GM23338 (cell line): ENCODE results near the gene WWOX. TPM values are rescaled to one million over a fixed set of nuclear protein-coding genes. Genes with fewer than 3 reads are reported as not detected.

Experiments
- ATAC-seq: fragments of 200-7000 bp; cut with Tn5 transposase; 3 replicates; pipeline ENCODE4 v1.9.1; 2020
- DNase-seq: peaks from one replicate; pipeline ENCODE4 v3.0.0-alpha.2; 2015; ENCODE audit warnings: low spot score
- H2AFZ ChIP-seq: fragments of 200-600 bp; sonication (generic); 2 replicates; pipeline ENCODE4 v1.8.0; 2016; ENCODE audit warnings: antibody characterized with exemption, mild to moderate bottlenecking, moderate library complexity
- H3F3A ChIP-seq: fragments of 200-600 bp; sonication (generic); replicated peaks from 2 replicates; pipeline ENCODE4 v1.8.0; 2017; ENCODE audit warnings: antibody characterized with exemption, mixed run types, low read depth
- H3K27ac ChIP-seq: fragments of 200-600 bp; sonication (generic); 2 replicates; pipeline ENCODE4 v1.6.1; 2016; ENCODE audit warnings: low read depth
- H3K27me3 ChIP-seq: fragments of 200-600 bp; sonication (generic); 2 replicates; pipeline ENCODE4 v1.8.0; 2016; ENCODE audit warnings: mild to moderate bottlenecking, mixed run types, moderate library complexity; ENCODE audit not compliant: insufficient read depth
- H3K36me3 ChIP-seq: fragments of 200-600 bp; sonication (generic); 2 replicates; pipeline ENCODE4 v1.8.0; 2016; ENCODE audit warnings: mild to moderate bottlenecking; ENCODE audit not compliant: insufficient read depth
- H3K4me1 ChIP-seq: fragments of 200-600 bp; sonication (generic); 2 replicates; pipeline ENCODE4 v1.8.0; 2016; ENCODE audit warnings: mild to moderate bottlenecking, moderate library complexity; ENCODE audit not compliant: insufficient read depth
- H3K4me2 ChIP-seq: fragments of 200-600 bp; sonication (generic); 2 replicates; pipeline ENCODE4 v1.7.1; 2017; ENCODE audit warnings: mixed run types
- H3K4me3 ChIP-seq: fragments of 200-600 bp; sonication (generic); 2 replicates; pipeline ENCODE4 v1.6.1; 2016; ENCODE audit warnings: mixed run types
- H3K79me2 ChIP-seq: fragments of 200-600 bp; sonication (generic); replicated peaks from 2 replicates; pipeline ENCODE4 v1.8.0; 2017; ENCODE audit warnings: mild to moderate bottlenecking; ENCODE audit not compliant: insufficient read depth
- H3K9me2 ChIP-seq: fragments of 200-600 bp; sonication (generic); 2 replicates; pipeline ENCODE4 v1.8.0; 2017; ENCODE audit not compliant: insufficient read depth
- H4K20me1 ChIP-seq: fragments of 200-600 bp; sonication (generic); replicated peaks from 2 replicates; pipeline ENCODE4 v1.8.0; 2017; ENCODE audit warnings: mild to moderate bottlenecking; ENCODE audit not compliant: insufficient read depth
- H3K27ac Mint-ChIP-seq: 2 replicates; pipeline ENCODE4 v1.8.0; 2020; ENCODE audit warnings: inconsistent platforms, mild to moderate bottlenecking, moderate library complexity, mixed read lengths
- H3K27me3 Mint-ChIP-seq: 3 replicates; pipeline ENCODE4 v1.8.0; 2022; ENCODE audit warnings: low read depth, mild to moderate bottlenecking, moderate library complexity, mixed read lengths, inconsistent platforms; ENCODE audit not compliant: insufficient read depth, poor library complexity
- H3K36me3 Mint-ChIP-seq: 3 replicates; pipeline ENCODE4 v1.8.0; 2021; ENCODE audit warnings: low read depth, mild to moderate bottlenecking, inconsistent platforms, moderate library complexity, mixed read lengths
- H3K4me1 Mint-ChIP-seq: 3 replicates; pipeline ENCODE4 v1.8.0; 2020; ENCODE audit warnings: mild to moderate bottlenecking, inconsistent platforms, mixed read lengths
- H3K4me3 Mint-ChIP-seq: 3 replicates; pipeline ENCODE4 v1.8.0; 2021; ENCODE audit warnings: moderate library complexity, mild to moderate bottlenecking, inconsistent platforms, mixed read lengths
- H3K9me3 Mint-ChIP-seq: 3 replicates; pipeline ENCODE4 v1.8.0; 2020; ENCODE audit warnings: moderate library complexity, mild to moderate bottlenecking, inconsistent platforms, mixed read lengths
- CREB1 ChIP-seq: fragments of 250-450 bp; sonication (Bioruptor Pico); IDR thresholded peaks from 2 replicates; pipeline ENCODE4 v1.5.0; 2020; ENCODE audit warnings: low read depth, mild to moderate bottlenecking, moderate library complexity
- CTCF ChIP-seq, 2 experiments: fragments of 200-600 bp in 1 of 2; sonication (generic) in 1 of 2; conservative IDR thresholded peaks; 2 replicates each; pipeline versions ENCODE4 v1.5.1 to v1.6.1; 2016 to 2017; ENCODE audit warnings: antibody characterized with exemption in 2 of 2, low read depth in 2 of 2, mild to moderate bottlenecking in 2 of 2, moderate library complexity in 1 of 2
- ETS1 ChIP-seq: IDR thresholded peaks from 2 replicates; pipeline ENCODE4 v1.6.1; 2016; ENCODE audit warnings: antibody characterized with exemption
- EZH2 ChIP-seq: fragments of 200-600 bp; sonication (generic); IDR thresholded peaks from one replicate; pipeline ENCODE4 v1.8.0; 2017; ENCODE audit warnings: antibody characterized with exemption, mild to moderate bottlenecking, low read depth; ENCODE audit not compliant: unreplicated experiment
- EZH2phosphoT487 ChIP-seq: fragments of 200-600 bp; sonication (generic); IDR thresholded peaks from one replicate; pipeline ENCODE4 v1.8.1; 2018; ENCODE audit warnings: antibody characterized with exemption; ENCODE audit not compliant: unreplicated experiment
- JUNB ChIP-seq: IDR thresholded peaks from one replicate; pipeline ENCODE4 v1.6.1; 2016; ENCODE audit warnings: antibody characterized with exemption; ENCODE audit not compliant: unreplicated experiment
- NANOG ChIP-seq: IDR thresholded peaks from 2 replicates; pipeline ENCODE4 v1.6.1; 2016; ENCODE audit warnings: antibody characterized with exemption, borderline replicate concordance
- POLR2AphosphoS5 ChIP-seq: IDR thresholded peaks from 2 replicates; pipeline ENCODE4 v1.6.1; 2016; ENCODE audit warnings: antibody characterized with exemption, low read depth
- STAT1 ChIP-seq: IDR thresholded peaks from one replicate; pipeline ENCODE4 v1.6.1; 2016; ENCODE audit warnings: antibody characterized with exemption; ENCODE audit not compliant: unreplicated experiment
- ZNF331 ChIP-seq: fragments of 250-450 bp; sonication (Bioruptor Pico); IDR thresholded peaks from 2 replicates; pipeline ENCODE4 v1.5.0; 2020; ENCODE audit warnings: low read depth, mild to moderate bottlenecking, moderate library complexity
- polyA plus RNA-seq: library from polyadenylated mRNA; unstranded; fragments of >200 nt; fragmentation: Nextera tagmentation; extraction: Ambion mirVana; gene quantifications from 2 replicates; pipeline ENCODE4 v1.2.1, GENCODE V29; 2016
- total RNA-seq: library from RNA; depleted of rRNA; stranded (reverse); fragments of >200 nt; shearing (Covaris generic); gene quantifications from 2 replicates; pipeline ENCODE4 v1.2.3, GENCODE V29; 2014
- TF ChIP-seq, protein P1 (sequence below): fragments of 250-450 bp; sonication (Bioruptor Pico); IDR thresholded peaks from 2 replicates; pipeline ENCODE4 v1.5.0; 2020; ENCODE audit warnings: mild to moderate bottlenecking, moderate library complexity

The WWOX gene
- total and polyA plus RNA-seq, 2 experiments from 2014 or later: 10.0 to 19.3 TPM

- DNase-seq (no peak), ATAC-seq (no peak)
- H3K4me2 ChIP-seq: no peak overlapping the region
- H3K27ac ChIP-seq: no peak overlapping the region
- H3K27me3 ChIP-seq: no peaks in the 10 kb centered on the region
- no peak overlapping the region for H3K4me3 Mint-ChIP-seq
- peaks cover 5% of the 10 kb centered on the region; the same call in 1 of the 2 replicates for H3K4me1 ChIP-seq
- H3F3A ChIP-seq: no peaks in the 10 kb centered on the region
- peaks cover 3% of the 10 kb centered on the region for H3K27me3 Mint-ChIP-seq
- H3K4me3 ChIP-seq: no peak overlapping the region
- H3K4me1 Mint-ChIP-seq: peaks cover 10% of the 10 kb centered on the region; the same call in 2 of the 3 replicates
- H3K79me2 ChIP-seq: no peaks in the 10 kb centered on the region
- H3K36me3 ChIP-seq: no peaks in the 10 kb centered on the region
- peaks cover 3% of the 10 kb centered on the region; the same call in 1 of the 2 replicates for H3K9me2 ChIP-seq
- H2AFZ ChIP-seq: no peak overlapping the region
- no peaks in the 10 kb centered on the region for H4K20me1 ChIP-seq
- no peak for TF ChIP-seq CTCF (conservative IDR thresholded peaks at IDR 0.05; ENCODE audit: low read depth in 2 of 2)
- no peak overlapping the region for H3K27ac Mint-ChIP-seq
- H3K9me3 Mint-ChIP-seq: no peaks in the 10 kb centered on the region; the same call in 2 of the 3 replicates
- no peaks in the 10 kb centered on the region for H3K36me3 Mint-ChIP-seq
Measured at GRCh38 chr16:78764478-78764877, 665.0 kb downstream of the WWOX start.

GRCh38 chr16:78768226-78768625, 668.8 kb downstream of the WWOX start:
- H3K4me3 Mint-ChIP-seq: no peak overlapping the region
- H3K79me2 ChIP-seq: no peaks in the 10 kb centered on the region
- H3K4me1 ChIP-seq: no peaks in the 10 kb centered on the region; the same call in 1 of the 2 replicates
- no peaks in the 10 kb centered on the region for H3F3A ChIP-seq
- no peak overlapping the region for H2AFZ ChIP-seq
- H3K27me3 ChIP-seq: no peaks in the 10 kb centered on the region
- ATAC-seq (no peak), DNase-seq (no peak)
- H3K4me1 Mint-ChIP-seq: peaks cover 6% of the 10 kb centered on the region; the same call in 2 of the 3 replicates
- H3K27ac ChIP-seq: no peak overlapping the region
- H3K9me2 ChIP-seq: peaks cover 7% of the 10 kb centered on the region; the same call in 1 of the 2 replicates
- H4K20me1 ChIP-seq: no peaks in the 10 kb centered on the region
- H3K36me3 ChIP-seq: no peaks in the 10 kb centered on the region
- no peak overlapping the region for H3K4me3 ChIP-seq
- H3K9me3 Mint-ChIP-seq: peaks cover 5% of the 10 kb centered on the region; the same call in 2 of the 3 replicates
- peaks cover 3% of the 10 kb centered on the region for H3K27me3 Mint-ChIP-seq
- no peak overlapping the region for H3K4me2 ChIP-seq
- H3K36me3 Mint-ChIP-seq: peaks cover 2% of the 10 kb centered on the region; the same call in 1 of the 3 replicates
- TF ChIP-seq, protein P1, sequence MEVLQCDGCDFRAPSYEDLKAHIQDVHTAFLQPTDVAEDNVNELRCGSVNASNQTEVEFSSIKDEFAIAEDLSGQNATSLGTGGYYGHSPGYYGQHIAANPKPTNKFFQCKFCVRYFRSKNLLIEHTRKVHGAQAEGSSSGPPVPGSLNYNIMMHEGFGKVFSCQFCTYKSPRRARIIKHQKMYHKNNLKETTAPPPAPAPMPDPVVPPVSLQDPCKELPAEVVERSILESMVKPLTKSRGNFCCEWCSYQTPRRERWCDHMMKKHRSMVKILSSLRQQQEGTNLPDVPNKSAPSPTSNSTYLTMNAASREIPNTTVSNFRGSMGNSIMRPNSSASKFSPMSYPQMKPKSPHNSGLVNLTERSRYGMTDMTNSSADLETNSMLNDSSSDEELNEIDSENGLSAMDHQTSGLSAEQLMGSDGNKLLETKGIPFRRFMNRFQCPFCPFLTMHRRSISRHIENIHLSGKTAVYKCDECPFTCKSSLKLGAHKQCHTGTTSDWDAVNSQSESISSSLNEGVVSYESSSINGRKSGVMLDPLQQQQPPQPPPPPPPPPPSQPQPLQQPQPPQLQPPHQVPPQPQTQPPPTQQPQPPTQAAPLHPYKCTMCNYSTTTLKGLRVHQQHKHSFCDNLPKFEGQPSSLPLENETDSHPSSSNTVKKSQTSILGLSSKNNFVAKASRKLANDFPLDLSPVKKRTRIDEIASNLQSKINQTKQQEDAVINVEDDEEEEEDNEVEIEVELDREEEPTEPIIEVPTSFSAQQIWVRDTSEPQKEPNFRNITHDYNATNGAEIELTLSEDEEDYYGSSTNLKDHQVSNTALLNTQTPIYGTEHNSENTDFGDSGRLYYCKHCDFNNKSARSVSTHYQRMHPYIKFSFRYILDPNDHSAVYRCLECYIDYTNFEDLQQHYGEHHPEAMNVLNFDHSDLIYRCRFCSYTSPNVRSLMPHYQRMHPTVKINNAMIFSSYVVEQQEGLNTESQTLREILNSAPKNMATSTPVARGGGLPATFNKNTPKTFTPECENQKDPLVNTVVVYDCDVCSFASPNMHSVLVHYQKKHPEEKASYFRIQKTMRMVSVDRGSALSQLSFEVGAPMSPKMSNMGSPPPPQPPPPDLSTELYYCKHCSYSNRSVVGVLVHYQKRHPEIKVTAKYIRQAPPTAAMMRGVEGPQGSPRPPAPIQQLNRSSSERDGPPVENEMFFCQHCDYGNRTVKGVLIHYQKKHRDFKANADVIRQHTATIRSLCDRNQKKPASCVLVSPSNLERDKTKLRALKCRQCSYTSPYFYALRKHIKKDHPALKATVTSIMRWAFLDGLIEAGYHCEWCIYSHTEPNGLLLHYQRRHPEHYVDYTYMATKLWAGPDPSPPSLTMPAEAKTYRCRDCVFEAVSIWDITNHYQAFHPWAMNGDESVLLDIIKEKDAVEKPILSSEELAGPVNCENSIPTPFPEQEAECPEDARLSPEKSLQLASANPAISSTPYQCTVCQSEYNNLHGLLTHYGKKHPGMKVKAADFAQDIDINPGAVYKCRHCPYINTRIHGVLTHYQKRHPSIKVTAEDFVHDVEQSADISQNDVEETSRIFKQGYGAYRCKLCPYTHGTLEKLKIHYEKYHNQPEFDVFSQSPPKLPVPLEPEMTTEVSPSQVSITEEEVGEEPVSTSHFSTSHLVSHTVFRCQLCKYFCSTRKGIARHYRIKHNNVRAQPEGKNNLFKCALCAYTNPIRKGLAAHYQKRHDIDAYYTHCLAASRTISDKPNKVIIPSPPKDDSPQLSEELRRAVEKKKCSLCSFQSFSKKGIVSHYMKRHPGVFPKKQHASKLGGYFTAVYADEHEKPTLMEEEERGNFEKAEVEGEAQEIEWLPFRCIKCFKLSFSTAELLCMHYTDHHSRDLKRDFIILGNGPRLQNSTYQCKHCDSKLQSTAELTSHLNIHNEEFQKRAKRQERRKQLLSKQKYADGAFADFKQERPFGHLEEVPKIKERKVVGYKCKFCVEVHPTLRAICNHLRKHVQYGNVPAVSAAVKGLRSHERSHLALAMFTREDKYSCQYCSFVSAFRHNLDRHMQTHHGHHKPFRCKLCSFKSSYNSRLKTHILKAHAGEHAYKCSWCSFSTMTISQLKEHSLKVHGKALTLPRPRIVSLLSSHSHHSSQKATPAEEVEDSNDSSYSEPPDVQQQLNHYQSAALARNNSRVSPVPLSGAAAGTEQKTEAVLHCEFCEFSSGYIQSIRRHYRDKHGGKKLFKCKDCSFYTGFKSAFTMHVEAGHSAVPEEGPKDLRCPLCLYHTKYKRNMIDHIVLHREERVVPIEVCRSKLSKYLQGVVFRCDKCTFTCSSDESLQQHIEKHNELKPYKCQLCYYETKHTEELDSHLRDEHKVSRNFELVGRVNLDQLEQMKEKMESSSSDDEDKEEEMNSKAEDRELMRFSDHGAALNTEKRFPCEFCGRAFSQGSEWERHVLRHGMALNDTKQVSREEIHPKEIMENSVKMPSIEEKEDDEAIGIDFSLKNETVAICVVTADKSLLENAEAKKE (CRISPR knock-in tag): no peak
- TF ChIP-seq EZH2 (no peak), ETS1 (no peak), CTCF (conservative IDR thresholded peaks at IDR 0.05; ENCODE audit: low read depth in 2 of 2) (no peak), ZNF331 (CRISPR knock-in tag) (no peak), NANOG (no peak), POLR2AphosphoS5 (no peak), EZH2phosphoT487 (no peak), STAT1 (no peak), CREB1 (CRISPR knock-in tag) (no peak), JUNB (no peak)
- no peak overlapping the region; the same call in 1 of the 2 replicates for H3K27ac Mint-ChIP-seq
